A549 (cell line): ENCODE results near the gene KRT16. TPM values are rescaled to one million over a fixed set of nuclear protein-coding genes. Genes with fewer than 3 reads are reported as not detected.
"Not testable (repeated sequence)": the region's sequence is repeated elsewhere in the genome, so short reads cannot be mapped to it uniquely, and the experiment has no call there.

Source experiments
- ATAC-seq, 2 experiments: fragments of 200-7000 bp in 1 of 2; fragments of >200 bp in 1 of 2; cut with Nextera tagmentation in 1 of 2; cut with Tn5 transposase in 1 of 2; 3 replicates each; pipeline versions ENCODE4 v1.8.0 to v1.9.1; 2018 to 2020; ENCODE audit warnings: mild to moderate bottlenecking in 1 of 2, moderate library complexity in 1 of 2
- CTCF ChIA-PET: fragments of 300-600 bp; sonication (Branson Sonifier 250); formaldehyde crosslinking; extraction: SDS; loops from one replicate; lab custom pipeline; 2021; ENCODE audit warnings: antibody characterized with exemption, inconsistent platforms; lab: Yijun Ruan, JAX
- POLR2A ChIA-PET: fragments of 350-600 bp; formaldehyde crosslinking; extraction: SDS; loops from one replicate; lab custom pipeline; 2021; ENCODE audit warnings: antibody characterized with exemption, inconsistent platforms; lab: Yijun Ruan, JAX
- DNase-seq, 2 experiments: peaks; one replicate each; pipeline versions ENCODE4 v3.0.0 to v3.0.0-alpha.2; 2011 to 2016; ENCODE audit warnings: low read depth in 1 of 2, low spot score in 1 of 2
- FAIRE-seq: peaks from 2 replicates; lab custom pipeline; 2011; peaks lifted over from hg19 to GRCh38; lab: Jason Lieb, UNC
- H3K27ac ChIP-seq, 2 experiments: fragments of >200 bp; sonication (Bioruptor Twin); formaldehyde crosslinking; 3 replicates each; pipeline ENCODE4 v1.5.1; 2016 to 2017
- H3K4me1 ChIP-seq: fragments of >200 bp; sonication (Bioruptor Twin); formaldehyde crosslinking; 3 replicates; pipeline ENCODE4 v1.6.1; 2016
- H3K4me2 ChIP-seq: fragments of >200 bp; sonication (Bioruptor Twin); formaldehyde crosslinking; 3 replicates; pipeline ENCODE4 v1.6.1; 2016
- H3K4me3 ChIP-seq: fragments of >200 bp; sonication (Bioruptor Twin); formaldehyde crosslinking; 3 replicates; pipeline ENCODE4 v1.5.1; 2016
- H3K9me3 ChIP-seq: fragments of >200 bp; sonication (Bioruptor Twin); formaldehyde crosslinking; 3 replicates; pipeline ENCODE4 v1.6.1; 2016
- BCL3 ChIP-seq: fragments of >200 bp; sonication (Bioruptor Twin); formaldehyde crosslinking; IDR thresholded peaks from 3 replicates; pipeline ENCODE4 v1.6.1; 2016
- BHLHE40 ChIP-seq: IDR thresholded peaks from 2 replicates; pipeline ENCODE4 v1.6.1; 2012; ENCODE audit warnings: low read depth, low read length, inconsistent platforms
- CHD2 ChIP-seq: fragments of 150-350 bp; IDR thresholded peaks from 2 replicates; pipeline ENCODE4 v1.6.1; 2014; ENCODE audit warnings: low read length; ENCODE audit not compliant: partially characterized antibody
- ESRRA ChIP-seq: fragments of 150-350 bp; IDR thresholded peaks from 2 replicates; pipeline ENCODE4 v1.6.1; 2014; ENCODE audit warnings: mild to moderate bottlenecking, low read length, borderline replicate concordance
- FOSB ChIP-seq: fragments of 250-450 bp; sonication (Bioruptor Pico); IDR thresholded peaks from 2 replicates; pipeline ENCODE4 v1.5.0; 2020; ENCODE audit warnings: mild to moderate bottlenecking, moderate library complexity
- JUN ChIP-seq, 2 experiments: fragments of >200 bp; sonication (Bioruptor Twin); formaldehyde crosslinking; IDR thresholded peaks; 2 replicates in 1 of 2; 3 replicates in 1 of 2; pipeline ENCODE4 v1.6.1; 2016 to 2017
- NPAS2 ChIP-seq: fragments of 250-450 bp; sonication (Bioruptor Pico); IDR thresholded peaks from 2 replicates; pipeline ENCODE4 v1.8.0; 2022; ENCODE audit warnings: mild to moderate bottlenecking, moderate library complexity, borderline replicate concordance
- REST ChIP-seq: fragments of 200-600 bp; sonication (generic); IDR thresholded peaks from 2 replicates; pipeline ENCODE4 v1.6.1; 2016; ENCODE audit warnings: antibody characterized with exemption, mild to moderate bottlenecking, moderate library complexity
- RFX5 ChIP-seq: fragments of 450-650 bp; IDR thresholded peaks from 2 replicates; pipeline ENCODE4 v1.7.1; 2014; ENCODE audit warnings: antibody characterized with exemption, mild to moderate bottlenecking, moderate library complexity
- RNF2 ChIP-seq: fragments of 200-600 bp; sonication (generic); IDR thresholded peaks from 2 replicates; pipeline ENCODE4 v1.6.1; 2016; ENCODE audit warnings: low read depth, mild to moderate bottlenecking, antibody characterized with exemption, moderate library complexity, borderline replicate concordance
- SMC3 ChIP-seq: fragments of >200 bp; sonication (Bioruptor Twin); formaldehyde crosslinking; IDR thresholded peaks from 3 replicates; pipeline ENCODE4 v1.6.1; 2018; ENCODE audit warnings: inconsistent platforms
- TP53 ChIP-seq: fragments of 250-450 bp; sonication (Bioruptor Pico); IDR thresholded peaks from 2 replicates; pipeline ENCODE4 v1.5.0; 2021; ENCODE audit warnings: mild to moderate bottlenecking, moderate library complexity
- USF2 ChIP-seq: fragments of 450-650 bp; IDR thresholded peaks from 2 replicates; pipeline ENCODE4 v1.6.1; 2014; ENCODE audit warnings: antibody characterized with exemption
- ZFP36 ChIP-seq: fragments of 450-650 bp; IDR thresholded peaks from 2 replicates; pipeline ENCODE4 v1.6.1; 2014; ENCODE audit warnings: borderline replicate concordance; ENCODE audit not compliant: partially characterized antibody
- WGBS: methylation state at CpG from one replicate; pipeline ENCODE4 v1.1.6; 2017; ENCODE audit errors: missing lambda C conversion rate; 5-methylcytosine and 5-hydroxymethylcytosine counted together
- polyA plus RNA-seq, 4 experiments: library from polyadenylated mRNA; depleted of rRNA in 3 of 4; stranded (reverse); fragments of >200 nt; fragmentation: RNase III in 1 of 4; extraction: RNeasy Plus Mini Kit Qiagen cat#74134 plus additional on column Dnase treatment in 1 of 4; gene quantifications; 2 replicates in 3 of 4; 3 replicates in 1 of 4; pipeline ENCODE4 v1.2.3, GENCODE V29; 2011 to 2017

The KRT16 gene
- polyA plus RNA-seq, 2 of the 4 experiments (the other 2 are of a cell fraction), result 0.28 TPM; not detected in 1

- Histone ChIP-seq H3K27ac (peak overlapping the region; percentile 85 to 89), H3K9me3 (no peaks in the 10 kb centered on the region), H3K4me2 (peak overlapping the region; percentile 97), H3K4me1 (peaks cover 37% of the 10 kb centered on the region), H3K4me3 (no peak overlapping the region)
- TF ChIP-seq ZFP36, result no peak
- TF ChIP-seq ESRRA, result no peak
- no peak for TF ChIP-seq NPAS2 (CRISPR knock-in tag)
- no peak for TF ChIP-seq BCL3
- ATAC-seq (peak; percentile 6 to 7; a peak in 4 of 6 replicates), FAIRE-seq (no peak), DNase-seq (peak in 1 of 2 experiments; percentile 56)
- CTCF ChIA-PET, result interaction anchor here (0.5 to 18.4 kb wide), 61 partner anchors 7 to 1032 kb away, joined by 3 to 678 read pairs (median 10); partner anchors contain the start of genes KRT14, KRT15, KRT17 and KRT37
- POLR2A ChIA-PET, result interaction anchor here (1.6 to 2.1 kb wide), 3 partner anchors 19 to 829 kb away, joined by 5 to 21 read pairs (median 6); no protein-coding TSS in a partner anchor
- 71% methylated on average over 15 of the region's 15 CpGs for WGBS
These were observed 34.7 kb upstream of the KRT16 start for GRCh38 chr17:41647038-41647813.

- Histone ChIP-seq H3K27ac (no peak overlapping the region), H3K4me2 (no peak overlapping the region), H3K4me1 (peaks cover 13% of the 10 kb centered on the region), H3K4me3 (no peak overlapping the region), H3K9me3 (no peaks in the 10 kb centered on the region)
- ChIA-PET CTCF (interaction anchor here (0.5 to 18.4 kb wide), 5 partner anchors 9 to 124 kb away, joined by 3 to 678 read pairs (median 12); partner anchors contain the start of gene KRT15), POLR2A (no interaction called here)
- ATAC-seq (no peak), FAIRE-seq (no peak), DNase-seq (no peak)
- 76% methylated on average over 13 of the region's 13 CpGs for WGBS
- TF ChIP-seq CHD2 (no peak), SMC3 (no peak), REST (no peak), FOSB (CRISPR knock-in tag) (no peak), JUN (IDR thresholded peaks at IDR 0.05) (no peak), BHLHE40 (no peak), TP53 (no peak), RNF2 (no peak), USF2 (no peak), RFX5 (no peak)
These were observed 29.9 kb upstream of the KRT16 start for GRCh38 chr17:41642252-41643156.

- H3K27ac ChIP-seq, H3K4me2 ChIP-seq, POLR2A ChIA-PET, DNase-seq, H3K4me3 ChIP-seq, ATAC-seq, H3K4me1 ChIP-seq, FAIRE-seq, H3K9me3 ChIP-seq: not testable (repeated sequence)
- WGBS, result 83% methylated on average over 5 of the region's 5 CpGs
- CTCF ChIA-PET, result interaction anchor here (0.7 to 18.4 kb wide), 6 partner anchors 8 to 780 kb away, joined by 3 to 678 read pairs (median 14); no protein-coding TSS in a partner anchor
These were observed 28.0 kb upstream of the KRT16 start for GRCh38 chr17:41640596-41640995.
